Activated naive CD8-positive, alpha-beta T cell treated with anti-CD3 and anti-CD28 coated beads, Interleukin-2, amount 50 U/mL, for 16 hours (primary cell): ENCODE results near the gene USP32.

Experiments
- DNase-seq: peaks from one replicate; pipeline ENCODE4 v3.0.0-alpha.2; 2020; ENCODE audit warnings: low read depth, low spot score

The USP32 gene

GRCh38 chr17:60174035-60174434 lies 217.9 kb downstream of the USP32 start:
- no peak for DNase-seq

GRCh38 chr17:60173304-60173819 lies 218.6 kb downstream of the USP32 start:
- DNase-seq = no peak

- DNase-seq = no peak
These were observed 220.2 kb downstream of the USP32 start for GRCh38 chr17:60171753-60172079.

- DNase-seq = no peak
These were observed 220.8 kb downstream of the USP32 start for GRCh38 chr17:60170835-60171752.

GRCh38 chr17:60169921-60170817 lies 221.8 kb downstream of the USP32 start:
- no peak for DNase-seq

GRCh38 chr17:60168654-60169053 lies 223.3 kb downstream of the USP32 start:
- DNase-seq = no peak

- no peak for DNase-seq
These were observed 224.7 kb downstream of the USP32 start for GRCh38 chr17:60167065-60167741.

GRCh38 chr17:60165971-60166370 lies 226.0 kb downstream of the USP32 start:
- no peak for DNase-seq

- DNase-seq = no peak
These were observed 226.7 kb downstream of the USP32 start for GRCh38 chr17:60165223-60165622.

GRCh38 chr17:60164697-60165096 lies 227.2 kb downstream of the USP32 start:
- DNase-seq = no peak

- no peak for DNase-seq
These were observed 227.8 kb downstream of the USP32 start for GRCh38 chr17:60164164-60164563.

- no peak for DNase-seq
These were observed 228.7 kb downstream of the USP32 start for GRCh38 chr17:60163108-60163784.

- DNase-seq = no peak
These were observed 230.2 kb downstream of the USP32 start for GRCh38 chr17:60161598-60162330.

GRCh38 chr17:60160829-60161501 lies 231.0 kb downstream of the USP32 start:
- DNase-seq = no peak

- no peak for DNase-seq
These were observed 232.5 kb downstream of the USP32 start for GRCh38 chr17:60159479-60159866.

- DNase-seq = no peak
These were observed 233.0 kb downstream of the USP32 start for GRCh38 chr17:60158751-60159478.

GRCh38 chr17:60157487-60158040 lies 234.4 kb downstream of the USP32 start:
- DNase-seq = no peak

- DNase-seq = no peak
These were observed 235.2 kb downstream of the USP32 start for GRCh38 chr17:60156746-60157145.

- no peak for DNase-seq
These were observed 236.1 kb downstream of the USP32 start for GRCh38 chr17:60155815-60156214.
